ENCODE measurements around the gene OVOL2. TPM values are rescaled to one million over a fixed set of nuclear protein-coding genes. Genes with fewer than 3 reads are reported as not detected.

The OVOL2 gene
- total RNA-seq, 1 donor from 2014 or later: not detected

DNA sequence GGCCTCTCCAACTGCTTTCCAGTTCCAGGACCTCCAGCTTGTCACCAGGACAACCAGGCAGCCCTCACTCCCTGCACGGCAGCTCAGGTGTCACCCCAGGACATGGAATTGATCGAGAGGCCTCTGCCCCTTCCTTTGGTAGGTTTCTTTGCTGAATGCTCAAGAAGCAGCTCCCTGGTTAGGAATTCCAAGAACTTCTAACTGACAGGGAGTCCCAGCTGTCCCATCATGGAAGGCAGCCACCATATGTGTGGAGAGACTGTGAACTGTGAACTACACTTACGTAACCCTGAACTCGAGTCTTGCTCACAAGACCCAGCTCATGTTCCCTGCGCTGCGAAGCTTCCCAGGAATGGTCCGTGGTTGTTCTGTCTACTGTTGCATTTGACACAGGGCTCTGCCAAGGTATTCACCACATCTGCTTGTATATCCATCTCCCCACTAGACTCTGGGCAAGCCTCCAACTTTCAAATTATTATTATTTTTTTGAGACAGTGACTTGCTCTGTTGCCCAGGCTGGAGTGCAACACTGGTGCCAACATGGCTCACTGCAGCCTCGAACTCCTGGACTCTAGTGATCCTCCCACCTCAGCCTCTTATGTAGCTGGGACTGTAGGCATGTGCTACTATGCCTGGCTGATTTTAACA is 53.2 kb downstream of the OVOL2 start:
- H3K36me3 Mint-ChIP-seq (ENCODE audit: low read depth): no peaks in the 10 kb centered on the region

DNA sequence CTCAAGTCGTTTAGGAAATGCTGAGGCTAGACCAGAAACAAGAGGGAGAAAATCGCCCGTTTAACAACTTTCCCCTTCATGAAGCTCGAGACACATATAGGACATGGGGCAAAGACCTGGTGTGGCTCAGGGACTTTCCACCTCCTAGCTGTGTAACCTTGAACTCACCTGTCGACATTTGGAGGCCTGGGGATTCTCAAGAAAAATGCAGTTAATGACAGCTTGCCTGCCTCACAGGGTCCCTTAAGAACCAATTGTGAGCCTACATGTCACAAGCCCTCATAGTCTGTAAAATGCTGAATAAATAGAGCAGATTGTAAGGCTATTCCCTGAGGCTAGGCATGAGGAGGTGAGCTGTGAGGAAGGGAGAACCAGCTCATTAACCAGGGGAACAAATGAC is 53.8 kb downstream of the OVOL2 start:
- Mint-ChIP-seq H3K4me1 (ENCODE audit: low read depth) (no peaks in the 10 kb centered on the region), H3K27me3 (ENCODE audit: insufficient read depth) (peaks cover 1% of the 10 kb centered on the region), H3K36me3 (ENCODE audit: low read depth) (no peaks in the 10 kb centered on the region), H3K9me3 (no peaks in the 10 kb centered on the region), H3K4me3 (no peak overlapping the region), H3K27ac (no peak overlapping the region)
- no peak for DNase-seq (ENCODE audit: low spot score)
- intact Hi-C loops (cut with micrococcal nuclease): no loop called here

More for the DNA sequence above, 53.2 kb downstream of the OVOL2 start:
- no peak for DNase-seq (ENCODE audit: low spot score)
- H3K27me3 Mint-ChIP-seq (ENCODE audit: insufficient read depth): peaks cover 1% of the 10 kb centered on the region
- no peaks in the 10 kb centered on the region for H3K9me3 Mint-ChIP-seq
- H3K4me3 Mint-ChIP-seq: no peak overlapping the region
- H3K4me1 Mint-ChIP-seq (ENCODE audit: low read depth): no peaks in the 10 kb centered on the region
- no peak overlapping the region for H3K27ac Mint-ChIP-seq
- intact Hi-C loops (cut with micrococcal nuclease): no loop called here

DNA sequence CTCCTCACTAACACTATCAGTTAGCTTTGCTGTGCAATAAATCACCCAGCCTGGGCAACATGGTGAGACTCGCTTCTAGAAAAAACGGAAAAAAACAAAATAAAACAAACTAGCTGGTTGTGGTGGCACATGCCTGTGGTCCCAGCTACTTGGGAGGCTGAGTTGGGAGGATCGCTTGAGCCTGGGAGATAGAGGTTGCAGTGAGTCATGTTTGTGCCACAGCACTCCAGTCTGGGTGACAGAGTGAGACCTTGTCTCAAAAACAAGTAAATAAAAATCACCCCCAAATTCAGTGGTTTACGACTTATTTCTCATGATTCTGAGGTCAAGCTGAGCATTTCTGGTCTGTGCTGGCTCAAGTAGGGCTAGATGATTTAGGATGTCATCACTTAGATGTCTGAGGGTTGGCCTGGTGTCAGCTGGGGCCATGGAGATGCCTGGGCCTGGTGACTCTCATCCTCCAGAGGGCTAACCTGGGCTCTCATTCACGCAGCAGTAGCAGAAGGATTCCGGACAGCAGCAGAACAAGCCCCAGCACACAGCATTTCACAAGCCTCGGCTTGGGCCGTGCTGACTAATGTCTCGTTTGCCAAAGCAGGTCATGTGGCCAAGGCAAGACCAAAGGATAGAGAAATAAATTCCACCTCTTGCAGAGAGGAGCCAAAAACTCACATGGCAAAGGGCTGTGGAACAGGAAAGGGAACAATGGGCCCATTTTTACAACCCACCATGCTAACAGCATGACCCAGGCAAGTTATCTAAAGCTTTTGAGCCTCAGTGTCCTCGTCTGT is 56.4 kb downstream of the OVOL2 start:
- intact Hi-C loops (cut with micrococcal nuclease): no loop called here
- H3K27me3 Mint-ChIP-seq (ENCODE audit: insufficient read depth): peaks cover 1% of the 10 kb centered on the region
- H3K4me3 Mint-ChIP-seq: no peak overlapping the region
- no peak for DNase-seq (ENCODE audit: low spot score)
- peaks cover 7% of the 10 kb centered on the region for H3K4me1 Mint-ChIP-seq (ENCODE audit: low read depth)
- H3K36me3 Mint-ChIP-seq (ENCODE audit: low read depth): no peaks in the 10 kb centered on the region
- H3K27ac Mint-ChIP-seq: no peak overlapping the region
- H3K9me3 Mint-ChIP-seq: no peaks in the 10 kb centered on the region

DNA sequence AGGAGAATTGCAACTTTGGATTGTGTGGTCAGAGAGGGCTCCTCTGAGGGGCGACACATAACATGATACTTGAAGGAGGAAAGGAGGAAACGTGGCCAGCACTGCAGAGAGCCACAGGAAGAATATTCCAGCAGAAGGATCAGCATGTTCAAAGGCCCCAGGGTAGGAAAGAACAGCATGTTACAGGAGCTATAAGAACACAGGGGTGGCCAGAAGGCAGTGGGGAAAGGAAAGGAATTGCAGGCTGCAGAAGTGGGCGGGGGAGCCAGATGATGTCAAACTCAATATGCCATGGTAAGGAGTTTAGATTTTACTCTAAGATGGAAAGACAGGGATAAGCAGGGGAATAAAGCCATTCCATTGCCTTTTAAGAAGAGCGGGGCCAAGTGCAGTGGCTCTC is 58.1 kb downstream of the OVOL2 start:
- intact Hi-C loops (cut with micrococcal nuclease): loop anchor here (10.0 kb wide), 1 partner anchor 135 kb away; the partner anchor contains the start of genes KAT14 and PET117
- no peak overlapping the region for H3K4me3 Mint-ChIP-seq
- H3K36me3 Mint-ChIP-seq (ENCODE audit: low read depth): no peaks in the 10 kb centered on the region
- peaks cover 1% of the 10 kb centered on the region for H3K27me3 Mint-ChIP-seq (ENCODE audit: insufficient read depth)
- H3K27ac Mint-ChIP-seq: no peak overlapping the region
- H3K4me1 Mint-ChIP-seq (ENCODE audit: low read depth): peaks cover 17% of the 10 kb centered on the region
- no peaks in the 10 kb centered on the region for H3K9me3 Mint-ChIP-seq
- no peak for DNase-seq (ENCODE audit: low spot score)

DNA sequence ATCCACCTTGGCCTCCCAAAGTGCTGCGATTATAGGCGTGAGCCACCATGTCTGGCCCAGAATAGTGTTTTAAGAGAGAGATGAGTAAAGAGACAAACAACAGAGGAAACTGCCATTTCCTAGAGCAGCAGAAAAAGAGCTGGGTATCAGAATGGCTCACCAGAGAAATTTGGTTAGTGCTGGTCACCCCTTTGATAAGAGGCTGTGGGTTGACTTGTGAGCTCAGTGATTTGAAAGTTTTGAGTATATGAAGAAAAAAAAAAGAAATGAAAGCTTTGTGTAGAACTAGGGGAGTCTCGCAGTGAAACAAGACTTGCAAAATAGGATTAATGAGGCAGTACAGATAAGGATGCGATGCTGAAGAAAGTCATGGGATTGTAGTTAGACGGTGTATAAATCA is 59.3 kb downstream of the OVOL2 start:
- no peak for DNase-seq (ENCODE audit: low spot score)
- H3K36me3 Mint-ChIP-seq (ENCODE audit: low read depth): no peaks in the 10 kb centered on the region
- intact Hi-C loops (cut with micrococcal nuclease): loop anchor here (10.0 kb wide), 1 partner anchor 136 kb away; the partner anchor contains the start of genes KAT14 and PET117
- no peak overlapping the region for H3K4me3 Mint-ChIP-seq
- no peak overlapping the region for H3K27ac Mint-ChIP-seq
- peaks cover 26% of the 10 kb centered on the region for H3K4me1 Mint-ChIP-seq (ENCODE audit: low read depth)
- no peaks in the 10 kb centered on the region for H3K9me3 Mint-ChIP-seq
- H3K27me3 Mint-ChIP-seq (ENCODE audit: insufficient read depth): peaks cover 3% of the 10 kb centered on the region

DNA sequence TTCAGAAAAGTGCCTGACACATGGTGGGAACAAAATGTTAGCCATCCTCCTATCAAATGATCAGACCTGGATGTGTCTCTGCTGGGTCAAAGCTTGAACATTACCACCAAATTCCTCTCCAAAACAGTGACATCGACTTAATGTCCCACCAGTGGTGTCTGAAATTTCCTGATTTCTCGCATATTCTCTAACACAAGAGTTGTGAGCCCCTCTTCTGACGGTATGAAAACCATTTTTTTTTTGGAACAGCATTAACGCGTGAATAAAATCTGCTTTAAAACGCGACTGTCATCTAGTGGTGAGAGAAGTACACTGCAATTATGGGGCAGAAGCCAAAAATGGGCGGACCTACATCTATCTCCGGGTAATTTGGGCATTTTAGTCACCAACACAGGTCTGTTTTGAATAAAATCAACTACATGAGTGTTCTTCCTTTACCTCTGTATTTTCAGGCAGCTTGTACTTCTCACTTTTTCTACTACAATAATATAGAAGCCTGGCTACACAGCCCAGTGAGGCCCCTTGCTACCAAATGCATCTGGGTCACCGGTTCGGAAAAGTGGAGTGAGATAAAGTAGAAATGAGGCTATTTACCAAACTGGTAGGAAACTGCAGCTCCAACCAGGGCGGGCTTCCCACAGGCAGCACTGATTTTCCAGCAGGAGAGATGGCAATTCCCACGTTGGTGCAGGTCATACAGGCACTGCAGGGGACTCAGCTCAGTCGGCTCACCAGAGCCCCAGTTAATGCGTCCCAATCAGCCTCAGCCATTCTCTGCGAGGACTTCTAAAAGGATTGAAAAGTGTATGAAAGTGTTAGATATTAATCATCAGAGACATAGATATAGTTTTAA is 61.5 kb downstream of the OVOL2 start:
- H3K27me3 Mint-ChIP-seq (ENCODE audit: insufficient read depth): peaks cover 3% of the 10 kb centered on the region
- no peaks in the 10 kb centered on the region for H3K9me3 Mint-ChIP-seq
- intact Hi-C loops (cut with micrococcal nuclease): loop anchor here (1.0 to 10.0 kb wide), 7 partner anchors 57 to 491 kb away; partner anchors contain the start of genes KAT14, PET117 and RRBP1
- peaks cover 43% of the 10 kb centered on the region for H3K4me1 Mint-ChIP-seq (ENCODE audit: low read depth)
- no peak overlapping the region for H3K4me3 Mint-ChIP-seq
- H3K27ac Mint-ChIP-seq: no peak overlapping the region
- H3K36me3 Mint-ChIP-seq (ENCODE audit: low read depth): peaks cover 3% of the 10 kb centered on the region
- DNase-seq (ENCODE audit: low spot score): peak; percentile 46

DNA sequence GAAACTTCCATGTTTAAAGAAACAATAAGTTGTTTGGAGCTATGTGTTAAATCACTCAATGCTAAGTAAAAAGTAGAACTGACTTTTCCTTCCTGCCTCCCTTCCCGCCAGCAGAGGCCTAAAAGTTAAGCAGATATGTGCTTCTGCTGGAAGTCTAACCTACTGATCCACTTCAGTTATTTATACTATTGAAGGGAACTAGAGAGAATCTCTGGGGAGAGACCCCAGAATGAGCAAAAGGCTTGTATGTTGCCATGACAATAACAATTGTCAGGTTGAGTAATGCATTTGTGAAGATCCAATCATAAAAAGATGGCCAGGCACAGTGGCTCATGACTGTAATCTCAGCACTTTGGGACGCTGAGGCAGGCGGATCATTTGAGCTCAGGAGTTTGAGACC is 64.2 kb downstream of the OVOL2 start:
- Mint-ChIP-seq H3K36me3 (ENCODE audit: low read depth) (peaks cover 12% of the 10 kb centered on the region), H3K4me1 (ENCODE audit: low read depth) (peaks cover 43% of the 10 kb centered on the region), H3K4me3 (peak overlapping the region; percentile 35), H3K9me3 (no peaks in the 10 kb centered on the region), H3K27me3 (ENCODE audit: insufficient read depth) (peaks cover 1% of the 10 kb centered on the region), H3K27ac (peak overlapping the region; percentile 95)
- intact Hi-C loops (cut with micrococcal nuclease): loop anchor here (2.0 to 10.0 kb wide), 5 partner anchors 141 to 489 kb away; partner anchors contain the start of genes KAT14 and PET117
- DNase-seq (ENCODE audit: low spot score): no peak

DNA sequence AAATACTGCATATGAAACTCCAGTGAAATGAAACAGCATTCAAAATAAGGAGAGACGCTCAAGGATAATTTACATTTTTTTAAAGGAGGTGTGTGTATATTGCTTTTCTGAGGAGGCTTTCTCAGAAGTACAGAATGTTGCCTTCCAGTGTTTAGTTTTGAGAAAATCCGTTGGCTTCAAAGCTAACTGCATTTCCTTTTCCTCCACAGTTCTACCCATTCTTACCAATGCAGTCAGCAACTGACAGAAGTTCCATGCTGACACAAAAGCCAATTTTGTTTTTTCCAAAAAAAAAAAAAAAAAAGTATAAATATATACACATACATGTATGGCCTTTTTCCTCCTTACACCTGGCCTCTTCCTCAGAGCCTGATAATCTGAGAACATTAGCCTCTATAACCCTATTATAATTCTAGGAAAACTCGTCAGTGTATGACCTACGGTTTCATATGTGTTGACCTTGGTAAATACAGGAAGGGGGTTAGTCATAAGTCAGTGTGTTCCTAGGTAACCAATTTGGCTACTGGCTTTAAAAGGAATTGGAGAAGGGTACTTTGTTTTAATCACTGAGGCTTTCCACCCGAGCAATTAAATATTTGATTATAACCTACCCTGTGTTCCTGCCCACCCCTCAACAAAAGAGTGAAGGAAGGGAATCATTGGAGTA is 64.7 kb downstream of the OVOL2 start:
- Mint-ChIP-seq H3K4me1 (ENCODE audit: low read depth) (peaks cover 48% of the 10 kb centered on the region), H3K36me3 (ENCODE audit: low read depth) (peaks cover 17% of the 10 kb centered on the region), H3K27me3 (ENCODE audit: insufficient read depth) (peaks cover 1% of the 10 kb centered on the region), H3K27ac (peak overlapping the region; percentile 95), H3K4me3 (peak overlapping the region; percentile 35), H3K9me3 (no peaks in the 10 kb centered on the region)
- DNase-seq (ENCODE audit: low spot score): no peak
- intact Hi-C loops (cut with micrococcal nuclease): loop anchor here (1.0 to 10.0 kb wide), 11 partner anchors 24 to 488 kb away; partner anchors contain the start of genes KAT14, MGME1, PET117 and RRBP1

DNA sequence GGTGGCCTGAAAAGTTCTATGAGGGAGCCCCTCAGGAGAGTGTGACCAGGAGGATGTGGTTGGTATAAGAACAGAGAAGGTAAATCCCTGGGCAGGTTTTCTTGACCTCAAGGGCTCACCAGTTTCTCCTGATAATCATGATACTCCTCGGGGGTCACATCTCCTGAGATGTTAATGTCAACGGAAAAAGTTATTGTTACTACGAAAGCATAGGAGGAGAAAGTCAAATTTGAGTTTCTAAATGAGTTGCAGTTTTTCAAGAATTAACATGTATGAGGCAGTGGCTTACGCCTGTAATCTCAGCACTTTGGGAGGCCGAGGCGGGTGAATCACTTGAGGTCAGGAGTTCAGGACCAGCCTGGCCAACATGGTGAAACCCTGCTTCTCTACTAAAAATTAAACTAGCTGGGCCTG is 65.5 kb downstream of the OVOL2 start:
- Mint-ChIP-seq H3K27me3 (ENCODE audit: insufficient read depth) (peaks cover 1% of the 10 kb centered on the region), H3K4me3 (peak overlapping the region; percentile 74), H3K4me1 (ENCODE audit: low read depth) (peaks cover 52% of the 10 kb centered on the region), H3K36me3 (ENCODE audit: low read depth) (peaks cover 21% of the 10 kb centered on the region), H3K9me3 (no peaks in the 10 kb centered on the region), H3K27ac (peak overlapping the region; percentile 95)
- peak; percentile 33 for DNase-seq (ENCODE audit: low spot score)
- intact Hi-C loops (cut with micrococcal nuclease): loop anchor here (1.0 to 10.0 kb wide), 11 partner anchors 23 to 487 kb away; partner anchors contain the start of genes KAT14, MGME1, PET117 and RRBP1

DNA sequence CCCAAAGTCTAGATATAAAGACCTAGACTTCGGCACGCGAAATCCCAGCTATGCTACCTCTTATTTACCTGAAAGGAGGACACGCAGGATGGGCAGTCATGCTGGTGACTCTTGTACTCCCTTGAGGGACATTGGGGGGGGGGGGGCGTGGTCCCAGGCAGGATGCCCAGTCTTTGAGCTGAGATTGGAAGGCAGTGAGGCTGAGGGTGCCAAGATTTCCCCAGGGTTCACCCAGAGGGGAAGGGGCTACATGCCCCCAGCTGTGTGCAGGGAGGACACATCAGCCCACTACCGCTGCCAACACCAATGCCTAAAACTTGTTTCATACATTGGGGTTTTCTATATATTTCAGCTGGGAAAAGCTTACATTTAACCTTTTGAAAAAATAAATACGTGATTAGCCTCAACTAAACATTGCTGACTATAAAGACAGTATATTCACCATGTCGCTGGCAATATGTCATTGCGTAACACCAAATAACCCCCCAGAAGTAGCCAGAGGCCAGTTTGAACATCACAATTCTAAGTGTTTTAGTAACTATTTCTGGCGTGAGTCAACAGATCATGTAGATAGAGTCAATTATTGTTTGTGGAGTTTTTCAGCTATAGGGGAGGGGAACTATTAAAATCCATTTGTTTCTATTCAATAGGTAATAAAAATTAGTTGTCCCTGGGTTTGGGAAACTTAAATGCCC is 67.3 kb downstream of the OVOL2 start:
- H3K9me3 Mint-ChIP-seq: no peaks in the 10 kb centered on the region
- intact Hi-C loops (cut with micrococcal nuclease): loop anchor here (5.0 to 10.0 kb wide), 2 partner anchors 144 to 323 kb away; partner anchors contain the start of genes KAT14 and PET117
- H3K27ac Mint-ChIP-seq: no peak overlapping the region
- peaks cover 45% of the 10 kb centered on the region for H3K4me1 Mint-ChIP-seq (ENCODE audit: low read depth)
- DNase-seq (ENCODE audit: low spot score): no peak
- H3K27me3 Mint-ChIP-seq (ENCODE audit: insufficient read depth): peaks cover 1% of the 10 kb centered on the region
- H3K36me3 Mint-ChIP-seq (ENCODE audit: low read depth): peaks cover 21% of the 10 kb centered on the region
- H3K4me3 Mint-ChIP-seq: no peak overlapping the region

DNA sequence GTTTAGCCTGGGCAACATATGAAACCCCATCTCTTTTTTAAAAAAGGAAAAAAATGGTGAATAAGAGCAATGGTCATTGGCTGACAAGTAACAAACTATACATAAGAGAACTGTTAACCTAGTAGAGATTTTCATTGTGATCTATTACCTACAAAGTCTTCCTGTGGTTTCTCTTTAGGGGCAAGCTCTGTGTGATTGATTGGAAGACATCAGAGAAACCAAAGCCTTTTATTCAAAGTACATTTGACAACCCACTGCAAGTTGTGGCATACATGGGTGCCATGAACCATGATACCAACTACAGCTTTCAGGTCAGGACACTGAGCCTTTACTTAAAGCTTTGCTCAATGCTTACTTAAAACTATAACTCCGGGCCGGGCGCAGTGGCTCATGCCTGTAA is 69.7 kb downstream of the OVOL2 start:
- peaks cover 28% of the 10 kb centered on the region for H3K36me3 Mint-ChIP-seq (ENCODE audit: low read depth)
- H3K4me1 Mint-ChIP-seq (ENCODE audit: low read depth): peaks cover 38% of the 10 kb centered on the region
- H3K27me3 Mint-ChIP-seq (ENCODE audit: insufficient read depth): no peaks in the 10 kb centered on the region
- intact Hi-C loops (cut with micrococcal nuclease): no loop called here
- H3K4me3 Mint-ChIP-seq: no peak overlapping the region
- no peak overlapping the region for H3K27ac Mint-ChIP-seq
- H3K9me3 Mint-ChIP-seq: no peaks in the 10 kb centered on the region
- DNase-seq (ENCODE audit: low spot score): no peak

All from activated T-helper 1 cell treated with anti-CD3 and anti-CD28 coated beads, Interleukin-12 subunit alpha, Interleukin-12 subunit beta, Interleukin-2, Interleukin-4 antibody, amounts not matched to agents 30 ng/mL and 10 ng/mL and 1 ng/mL, durations not matched to agents 14 hours and 24 hours and 36 hours (primary cell).